GM12878 (cell line): Measurements from ENCODE around the gene ZNF75A. TPM values are rescaled to one million over a fixed set of nuclear protein-coding genes. Genes with fewer than 3 reads are reported as not detected.

Experiments
- ATAC-seq: fragments of 200-7000 bp; cut with Tn5 transposase; 3 replicates; pipeline ENCODE4 v1.9.1; 2020; ENCODE audit warnings: mild to moderate bottlenecking, moderate library complexity
- BruUV-seq: library from RNA; stranded (reverse); fragments of 400-500 nt; replicated peaks from 2 replicates; lab custom pipeline; 2021; lab: Mats Ljungman, UMichigan
- CTCF ChIA-PET: fragments of 300-600 bp; sonication (Branson Sonifier 250); formaldehyde crosslinking; extraction: SDS; loops from one replicate; lab custom pipeline; 2021; ENCODE audit warnings: inconsistent platforms; lab: Yijun Ruan, JAX
- POLR2A ChIA-PET: fragments of 350-600 bp; formaldehyde crosslinking; extraction: SDS; loops from one replicate; lab custom pipeline; 2021; ENCODE audit warnings: inconsistent platforms; lab: Charles Lee
- RAD21 ChIA-PET: fragments of 300-600 bp; sonication (Branson Sonifier 250); formaldehyde crosslinking; loops from one replicate; lab custom pipeline; 2023; ENCODE audit warnings: antibody characterized with exemption; ENCODE audit not compliant: unreplicated experiment; lab: Charles Lee
- SMC1A ChIA-PET: fragments of 300-600 bp; sonication (Branson Sonifier 250); formaldehyde crosslinking; loops from one replicate; lab custom pipeline; 2023; ENCODE audit not compliant: unreplicated experiment, uncharacterized antibody; lab: Charles Lee
- DNase-seq: peaks from one replicate; pipeline ENCODE4 v3.0.0-alpha.2; 2011; ENCODE audit warnings: low read depth, low spot score
- FAIRE-seq: peaks from 3 replicates; lab custom pipeline; 2011; peaks lifted over from hg19 to GRCh38; lab: Jason Lieb, UNC
- H2AFZ ChIP-seq: 2 replicates; pipeline ENCODE4 v1.6.0; 2011; ENCODE audit warnings: low read depth, low read length, control low read depth; ENCODE audit not compliant: control insufficient read depth
- H3K27ac ChIP-seq: 2 replicates; pipeline ENCODE4 v1.5.1; 2011; ENCODE audit warnings: control low read depth; ENCODE audit not compliant: control insufficient read depth, insufficient read depth
- H3K27me3 ChIP-seq, 2 experiments: replicated peaks in 1 of 2; 2 replicates each; pipeline versions ENCODE4 v1.6.0 to v1.6.1; 2011; ENCODE audit warnings: low read length in 1 of 2; ENCODE audit not compliant: control insufficient read depth in 2 of 2, insufficient read depth in 2 of 2
- H3K36me3 ChIP-seq, 2 experiments: 2 replicates each; pipeline ENCODE4 v1.5.1; 2011; ENCODE audit warnings: low read length in 1 of 2; ENCODE audit not compliant: control insufficient read depth in 2 of 2, insufficient read depth in 2 of 2
- H3K4me1 ChIP-seq: 2 replicates; pipeline ENCODE4 v1.6.1; 2011; ENCODE audit warnings: mild to moderate bottlenecking, low read length, moderate library complexity, mixed read lengths; ENCODE audit not compliant: control insufficient read depth, insufficient read depth
- H3K4me2 ChIP-seq: 2 replicates; pipeline ENCODE4 v1.6.0; 2011; ENCODE audit warnings: control low read depth; ENCODE audit not compliant: control insufficient read depth, insufficient read depth
- H3K4me3 ChIP-seq: fragments of 200-600 bp; sonication (generic); 2 replicates; pipeline ENCODE4 v1.5.1; 2016
- H3K79me2 ChIP-seq: 2 replicates; pipeline ENCODE4 v1.6.0; 2011; ENCODE audit warnings: low read length; ENCODE audit not compliant: control insufficient read depth, insufficient read depth
- H3K9ac ChIP-seq: 2 replicates; pipeline ENCODE4 v1.8.0; 2011; ENCODE audit warnings: low read length, control low read depth, mixed read lengths; ENCODE audit not compliant: control insufficient read depth, insufficient read depth
- H3K9me3 ChIP-seq: replicated peaks from 3 replicates; pipeline ENCODE4 v1.5.1; 2011; ENCODE audit warnings: mild to moderate bottlenecking, low read length; ENCODE audit not compliant: control insufficient read depth, insufficient read depth
- H4K20me1 ChIP-seq: 2 replicates; pipeline ENCODE4 v1.6.0; 2011; ENCODE audit not compliant: control insufficient read depth, insufficient read depth
- ASH2L ChIP-seq: fragments of 300-600, 200-600 bp; sonication (generic); IDR thresholded peaks from 2 replicates; pipeline ENCODE4 v1.6.1; 2017; ENCODE audit warnings: low read depth, mild to moderate bottlenecking, borderline replicate concordance
- ATF7 ChIP-seq: fragments of 450-650 bp; IDR thresholded peaks from 2 replicates; pipeline ENCODE4 v1.6.1; 2016; ENCODE audit warnings: low read depth, mild to moderate bottlenecking
- BCL3 ChIP-seq: IDR thresholded peaks from 2 replicates; pipeline ENCODE4 v1.6.1; 2011; ENCODE audit warnings: borderline replicate concordance, low read depth, mild to moderate bottlenecking, moderate library complexity, low read length; ENCODE audit not compliant: insufficient read depth, poor library complexity, severe bottlenecking
- KDM1A ChIP-seq: fragments of 200-600 bp; sonication (generic); IDR thresholded peaks from 2 replicates; pipeline ENCODE4 v1.6.1; 2016; ENCODE audit warnings: borderline replicate concordance
- KLF5 ChIP-seq: fragments of 450-650 bp; IDR thresholded peaks from 2 replicates; pipeline ENCODE4 v1.6.1; 2014; ENCODE audit warnings: mild to moderate bottlenecking; ENCODE audit not compliant: partially characterized antibody
- RUNX3 ChIP-seq: IDR thresholded peaks from 2 replicates; pipeline ENCODE4 v1.6.1; 2012; ENCODE audit warnings: low read length, inconsistent platforms
- WGBS: methylation state at CpG from one replicate; pipeline ENCODE4 v1.1.6; 2016; ENCODE audit warnings: low lambda C conversion rate; ENCODE audit not compliant: insufficient replicate concordance, insufficient coverage; ENCODE audit errors: missing lambda C conversion rate; 5-methylcytosine and 5-hydroxymethylcytosine counted together
- in situ Hi-C: fragments of 300-500 bp; cut with MboI; formaldehyde crosslinking; loops from 9 replicates; pipeline ENCODE4 v1.14.3; 2018; ENCODE audit warnings: mixed read lengths
- intact Hi-C: fragments of 100-400 bp; cut with micrococcal nuclease; formaldehyde crosslinking; loops from one replicate; pipeline ENCODE4 v1.14.2; 2022; ENCODE audit not compliant: unreplicated experiment
- polyA plus RNA-seq, 11 experiments: library from polyadenylated mRNA; depleted of rRNA in 4 of 11; unstranded in 6 of 11; stranded (reverse) in 5 of 11; fragments of >200 nt; fragmentation: Nextera tagmentation in 4 of 11; fragmentation: Illumina TruSeq in 1 of 11; extraction: Ambion mirVana in 4 of 11; extraction: Trizol in 1 of 11; gene quantifications; 1 replicate in 1 of 11; 2 replicates in 10 of 11; pipeline versions ENCODE4 v1.2.1 to v1.2.3, GENCODE V29; 2011 to 2016; ENCODE audit warnings: inconsistent platforms in 2 of 11, missing spikeins in 2 of 11, low read depth in 1 of 11
- total RNA-seq, 4 experiments: library from RNA; depleted of rRNA in 3 of 4; stranded (reverse); fragments of >200 nt in 3 of 4; fragmentation: Illumina TruSeq in 1 of 4; extraction: Trizol in 1 of 4; gene quantifications; 2 replicates each; pipeline versions ENCODE4 v1.2.1 to v1.2.3, GENCODE V29; 2013 to 2021
- TF ChIP-seq, protein P1 (sequence below): IDR thresholded peaks from 2 replicates; pipeline ENCODE4 v1.6.1; 2012; ENCODE audit warnings: low read length, inconsistent platforms

Gene ZNF75A
- total and polyA plus RNA-seq, 10 of the 15 experiments (the other 5 are each of a cell fraction or from before 2014, with no cell fraction given), result 7.4 to 21.2 (median 16.1) TPM

- CTCF ChIA-PET, result interaction anchor here (3.8 kb wide), 1 partner anchor 14 kb away, joined by 20 read pairs; no protein-coding TSS in a partner anchor
- Histone ChIP-seq H2AFZ (no peak overlapping the region), H3K4me2 (no peak overlapping the region), H4K20me1 (no peaks in the 10 kb centered on the region), H3K79me2 (peaks cover 29% of the 10 kb centered on the region), H3K4me1 (peaks cover 10% of the 10 kb centered on the region; the same call in 1 of the 2 replicates), H3K4me3 (no peak overlapping the region), H3K9me3 (peaks cover 13% of the 10 kb centered on the region), H3K27ac (no peak overlapping the region), H3K9ac (no peak overlapping the region), H3K36me3 (peaks cover 5 to 7% of the 10 kb centered on the region in 2 experiments; a peak in 3 of 4 replicates), H3K27me3 (no peaks in the 10 kb centered on the region)
- POLR2A ChIA-PET, result interaction anchor here (1.0 kb wide), 1 partner anchor 15 kb away, joined by 3 read pairs; no protein-coding TSS in a partner anchor
- RAD21 ChIA-PET, result interaction anchor here (1.4 kb wide), 1 partner anchor 17 kb away, joined by 4 read pairs; no protein-coding TSS in a partner anchor
- SMC1A ChIA-PET, result interaction anchor here (1.1 kb wide), 1 partner anchor 11 kb away, joined by 3 read pairs; no protein-coding TSS in a partner anchor
- no TSS peak for BruUV-seq
- no peak for DNase-seq
- 89% methylated on average over 6 of the region's 6 CpGs for WGBS
- intact Hi-C loops (loop anchor here (5.0 to 10.0 kb wide), 2 partner anchors 89 to 123 kb away; partner anchors contain the start of genes ZNF174 and ZSCAN32), in situ Hi-C loops (no loop called here)
- ATAC-seq, result no peak
- no peak for FAIRE-seq
- TF ChIP-seq ATF7 (no peak), BCL3 (no peak), RUNX3 (no peak), KLF5 (no peak), ASH2L (no peak), KDM1A (no peak)
- TF ChIP-seq, protein P1, sequence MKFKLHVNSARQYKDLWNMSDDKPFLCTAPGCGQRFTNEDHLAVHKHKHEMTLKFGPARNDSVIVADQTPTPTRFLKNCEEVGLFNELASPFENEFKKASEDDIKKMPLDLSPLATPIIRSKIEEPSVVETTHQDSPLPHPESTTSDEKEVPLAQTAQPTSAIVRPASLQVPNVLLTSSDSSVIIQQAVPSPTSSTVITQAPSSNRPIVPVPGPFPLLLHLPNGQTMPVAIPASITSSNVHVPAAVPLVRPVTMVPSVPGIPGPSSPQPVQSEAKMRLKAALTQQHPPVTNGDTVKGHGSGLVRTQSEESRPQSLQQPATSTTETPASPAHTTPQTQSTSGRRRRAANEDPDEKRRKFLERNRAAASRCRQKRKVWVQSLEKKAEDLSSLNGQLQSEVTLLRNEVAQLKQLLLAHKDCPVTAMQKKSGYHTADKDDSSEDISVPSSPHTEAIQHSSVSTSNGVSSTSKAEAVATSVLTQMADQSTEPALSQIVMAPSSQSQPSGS, result no peak
Observed at GRCh38 chr16:3281222-3281820, 24.0 kb upstream of the ZNF75A start.
